ENCODE measurements around the gene S100A13.
"Not testable (repeated sequence)": the region's sequence is repeated elsewhere in the genome, so short reads cannot be mapped to it uniquely, and the experiment has no call there.

The S100A13 gene

DNA sequence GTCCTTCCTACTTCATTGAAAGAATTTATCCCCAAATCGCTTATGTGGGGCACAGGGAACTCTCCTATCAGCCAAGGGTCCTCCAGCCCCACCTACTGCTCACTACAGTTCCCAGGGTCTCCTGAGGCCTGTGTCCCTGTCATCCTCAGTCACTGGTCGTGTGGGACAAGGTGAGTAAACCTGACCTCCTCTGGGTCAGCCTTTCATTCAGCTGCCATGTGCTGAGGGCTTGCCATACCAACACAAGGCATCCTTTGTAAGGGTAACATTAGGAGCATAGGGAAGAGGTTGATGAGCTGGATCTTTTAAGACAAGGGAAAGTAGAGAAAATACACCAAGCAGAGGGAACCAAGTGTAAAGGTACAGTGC, 20.0 kb upstream of the S100A13 start:
- no peak for DNase-seq

DNA sequence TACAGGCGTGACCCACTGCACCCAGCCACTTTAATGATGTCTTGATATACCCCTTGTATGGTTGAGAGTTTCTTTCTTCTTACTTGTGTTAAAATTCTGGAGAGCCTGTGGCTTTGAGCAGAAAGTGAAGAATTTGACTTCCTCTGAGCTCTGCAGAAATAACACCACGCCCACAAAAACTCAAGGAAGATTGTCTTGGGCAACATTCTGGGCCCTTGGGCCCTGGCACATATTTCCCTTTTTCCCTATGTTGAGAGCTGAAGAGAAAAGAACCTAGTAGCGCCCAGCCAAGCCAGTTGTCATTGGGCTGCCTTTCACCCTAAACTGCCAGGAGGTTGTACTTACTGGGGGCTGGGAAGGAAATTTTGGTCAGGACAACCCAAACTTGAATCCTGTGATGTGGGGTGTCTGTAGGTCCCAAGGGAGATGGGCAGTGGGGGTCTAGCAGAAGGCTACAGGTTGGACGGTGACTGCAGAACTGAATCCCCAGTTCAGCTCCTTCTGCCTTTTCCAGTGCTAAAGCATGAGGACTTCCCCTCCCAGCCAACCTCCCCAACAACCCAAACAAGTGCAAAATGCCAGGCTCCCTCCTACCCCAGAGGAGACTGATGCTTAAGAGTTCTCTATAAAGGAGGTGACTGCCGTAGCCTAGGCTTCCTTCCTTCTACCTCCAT, 19.5 kb upstream of the S100A13 start:
- no peak for DNase-seq

DNA sequence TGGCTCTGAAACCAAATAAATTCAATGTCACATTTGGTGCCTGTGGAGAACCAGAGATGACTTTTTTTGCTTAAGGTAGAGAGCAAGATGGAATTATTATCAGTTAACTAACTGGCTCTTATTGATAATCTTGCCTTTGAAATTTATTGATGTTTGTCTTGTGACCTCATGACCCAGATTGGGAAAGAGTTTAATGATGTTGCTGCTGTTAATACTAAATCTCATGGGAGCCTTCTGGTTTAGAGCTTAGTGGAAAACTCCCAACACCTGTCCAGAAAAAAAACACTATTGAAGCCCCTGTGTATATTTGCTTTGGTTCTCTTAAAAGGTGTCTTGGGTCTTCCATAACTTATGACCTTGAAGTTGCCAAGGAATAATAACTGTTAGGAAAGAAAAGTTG, 16.5 kb upstream of the S100A13 start:
- DNase-seq = no peak

DNA sequence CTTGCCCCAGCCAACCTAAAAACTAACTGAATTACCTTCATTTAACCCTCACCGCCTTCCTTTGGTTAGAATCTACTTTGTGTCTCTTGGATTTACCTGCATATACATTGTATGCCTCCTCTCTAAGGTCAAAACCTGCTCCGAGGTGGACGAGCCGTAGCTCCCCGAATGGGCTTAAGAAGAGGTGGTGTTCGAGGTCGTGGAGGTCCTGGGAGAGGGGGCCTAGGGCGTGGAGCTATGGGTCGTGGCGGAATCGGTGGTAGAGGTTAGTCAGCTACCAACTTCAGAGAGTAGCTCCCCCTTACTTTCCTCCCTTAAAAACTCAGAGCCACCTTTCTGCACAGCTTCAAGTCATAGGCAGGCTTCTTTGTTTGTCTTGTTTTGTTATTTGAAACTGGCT, 15.8 kb upstream of the S100A13 start:
- DNase-seq = no peak

DNA sequence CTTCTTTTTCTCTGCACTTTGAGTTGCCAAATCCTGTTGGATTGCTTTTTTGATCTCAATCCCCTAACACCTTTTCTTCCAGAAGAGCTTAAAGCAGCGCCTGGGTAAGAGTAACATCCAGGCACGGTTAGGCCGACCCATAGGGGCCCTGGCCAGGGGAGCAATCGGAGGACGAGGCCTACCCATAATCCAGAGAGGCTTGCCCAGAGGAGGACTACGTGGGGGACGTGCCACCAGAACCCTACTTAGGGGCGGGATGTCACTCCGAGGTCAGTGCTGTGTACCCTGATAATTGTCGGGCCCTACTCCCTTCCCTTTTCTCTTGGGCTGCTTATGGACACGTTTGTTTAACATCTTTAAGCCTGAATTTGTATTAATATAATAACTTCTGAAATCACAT, 14.9 kb upstream of the S100A13 start:
- no peak for DNase-seq

DNA sequence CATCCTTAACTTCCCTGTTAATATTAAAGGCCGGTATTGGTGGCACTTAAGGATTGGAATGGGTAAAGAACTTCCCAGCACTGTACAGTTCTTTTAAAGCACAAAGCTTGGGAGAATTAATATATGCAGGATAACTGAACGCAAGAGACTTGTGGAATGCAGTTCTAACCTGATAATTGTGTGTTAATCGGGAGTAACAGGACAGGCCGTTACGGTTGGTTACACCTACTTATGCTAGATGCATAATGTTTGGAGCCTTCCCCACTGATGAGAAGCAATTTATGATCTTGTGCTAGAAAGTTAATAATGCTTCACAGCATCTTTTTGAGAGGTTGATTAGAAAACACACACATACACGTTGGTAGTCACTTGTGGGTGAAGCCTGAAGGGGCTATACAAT, 13.6 kb upstream of the S100A13 start:
- no peak for DNase-seq

DNA sequence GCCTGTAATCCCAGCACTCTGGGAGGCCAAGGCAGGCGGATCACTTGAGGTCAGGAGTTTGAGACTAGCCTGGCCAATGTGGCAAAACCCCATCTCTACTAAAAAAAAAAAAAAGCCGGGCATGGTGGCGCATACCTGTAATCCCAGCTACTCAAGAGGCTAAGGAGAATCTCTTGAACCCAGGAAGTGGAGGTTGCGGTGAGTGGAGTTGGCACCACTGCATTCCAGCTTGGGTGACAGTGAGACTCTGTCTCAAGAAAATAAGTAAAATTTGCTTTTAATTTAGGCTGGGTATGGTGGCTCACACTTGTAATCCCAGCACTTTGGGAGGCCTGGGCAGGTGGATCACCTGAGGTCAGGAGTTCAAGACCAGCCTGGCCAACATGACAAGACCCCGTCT, 12.9 kb upstream of the S100A13 start:
- DNase-seq = not testable (repeated sequence)

DNA sequence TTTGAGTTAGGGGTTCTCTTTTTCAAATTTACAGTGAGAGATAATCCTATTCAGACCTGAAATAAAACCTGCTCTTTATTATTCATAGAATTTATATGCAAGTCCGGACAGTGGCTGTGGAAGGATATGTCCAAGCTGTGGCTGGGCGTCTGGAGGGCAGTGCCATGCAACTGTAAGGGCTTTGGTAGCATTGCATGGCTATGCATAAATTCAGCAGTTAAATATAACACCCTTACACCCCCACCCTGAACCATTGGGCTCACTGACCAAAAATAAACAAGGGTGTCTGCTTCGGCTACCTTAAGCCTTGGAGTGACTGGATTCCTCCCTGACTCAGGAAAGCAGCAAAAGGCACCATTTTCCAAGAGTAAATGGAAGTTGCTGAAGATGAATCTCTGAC, 12.0 kb upstream of the S100A13 start:
- no peak for DNase-seq

DNA sequence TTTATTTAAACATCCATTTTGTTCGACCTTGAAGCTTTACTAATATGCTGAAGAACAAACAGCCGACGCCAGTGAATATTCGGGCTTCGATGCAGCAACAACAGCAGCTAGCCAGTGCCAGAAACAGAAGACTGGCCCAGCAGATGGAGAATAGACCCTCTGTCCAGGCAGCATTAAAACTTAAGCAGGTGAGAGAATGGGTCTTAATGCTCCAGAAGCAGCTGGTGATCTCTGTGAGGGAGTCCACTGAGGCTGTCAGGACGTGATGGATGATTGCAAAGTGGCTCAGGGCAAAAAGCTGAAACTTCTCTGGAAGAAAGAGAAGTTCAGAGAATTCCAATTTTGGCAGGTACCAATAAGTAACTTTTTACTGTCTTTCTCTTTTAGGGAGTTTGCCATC, 11.0 kb upstream of the S100A13 start:
- no peak for DNase-seq

DNA sequence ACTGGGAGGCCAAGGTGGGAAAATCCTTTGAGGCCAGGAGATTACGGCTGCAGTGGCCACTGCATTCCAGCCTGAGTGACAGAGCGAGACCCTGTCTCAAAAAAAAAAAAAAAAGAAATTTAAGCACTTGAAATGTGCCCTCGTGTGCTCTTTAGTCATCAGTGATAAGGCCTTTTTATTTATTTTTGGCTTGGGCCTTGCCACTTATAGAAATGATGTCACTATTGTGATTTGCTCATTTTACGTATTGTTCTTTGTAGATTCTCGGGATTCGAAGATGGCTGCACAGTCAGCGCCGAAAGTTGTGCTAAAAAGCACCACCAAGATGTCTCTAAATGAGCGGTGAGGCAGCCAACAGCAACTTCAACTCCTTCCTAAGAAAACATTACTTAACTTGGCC, 9.0 kb upstream of the S100A13 start:
- DNase-seq = no peak

DNA sequence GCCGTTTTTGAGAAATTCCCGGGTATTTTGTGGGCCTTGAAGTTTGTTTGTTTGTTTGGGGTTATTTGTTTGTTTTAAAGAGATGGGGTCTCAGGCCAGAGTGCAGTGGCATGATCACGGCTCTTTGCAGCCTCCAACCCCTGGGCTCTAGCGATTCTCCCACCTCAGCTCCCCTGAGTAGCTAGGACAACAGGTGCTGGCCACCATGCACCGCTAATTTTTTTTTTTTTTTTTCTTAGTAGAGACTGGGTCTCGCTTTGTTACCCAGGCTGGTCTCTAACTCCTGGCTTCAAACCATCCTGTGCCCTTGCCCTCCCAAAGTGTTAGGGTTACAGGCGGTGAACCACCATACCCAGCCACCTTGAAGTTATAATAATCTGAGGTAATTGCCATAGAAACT, 8.6 kb upstream of the S100A13 start:
- DNase-seq = no peak

DNA sequence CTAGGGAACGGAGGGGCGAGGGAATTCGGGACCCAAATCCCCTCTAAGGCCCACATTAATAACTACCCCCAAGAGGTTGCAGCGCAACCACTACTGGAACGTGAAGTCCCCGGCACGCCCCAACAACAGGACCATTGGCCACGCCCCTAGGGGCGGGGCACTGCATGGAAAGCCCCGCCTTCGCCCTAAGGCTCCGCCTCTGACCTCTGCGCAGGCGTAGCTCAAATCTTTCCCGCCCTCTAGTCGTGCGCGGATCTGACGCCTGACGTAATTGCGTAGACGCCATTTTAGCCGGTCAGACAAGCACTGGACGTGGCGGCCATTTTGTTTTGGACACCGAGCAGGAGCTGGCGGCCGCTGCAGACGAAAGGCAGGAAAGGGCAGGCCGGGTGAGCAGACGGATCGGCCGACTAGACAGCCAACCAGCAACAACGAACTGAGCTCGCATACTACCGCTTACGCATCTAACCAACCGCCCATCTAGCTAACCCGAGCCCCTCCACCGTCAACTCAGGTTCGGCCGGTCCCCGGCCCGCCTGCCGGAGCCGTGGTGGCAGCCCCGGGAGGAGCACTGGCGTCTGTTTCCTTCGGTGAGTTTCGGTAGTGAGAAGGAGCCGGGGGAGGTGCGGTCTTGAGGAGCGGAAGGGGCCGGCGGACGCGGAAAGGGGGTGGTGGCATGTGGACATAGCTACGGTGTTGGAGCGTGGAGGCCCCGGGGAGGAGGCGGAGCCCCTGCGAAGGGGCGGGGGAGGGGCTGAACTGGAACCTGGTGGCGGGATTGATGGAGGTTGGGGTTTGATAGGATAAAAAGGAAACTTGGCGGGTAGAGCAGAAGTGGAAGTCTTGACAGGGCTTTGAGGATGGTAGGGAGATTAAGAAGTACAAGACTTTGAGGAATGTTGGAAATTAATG, 6.7 kb upstream of the S100A13 start, which contains the start of gene CHTOP:
Gene CHTOP, plus strand, starts transcription at position 313 of the 912 bp plus-strand sequence. CDS start 2,523 bp downstream, outside the sequence.
- peak; percentile 94 for DNase-seq

DNA sequence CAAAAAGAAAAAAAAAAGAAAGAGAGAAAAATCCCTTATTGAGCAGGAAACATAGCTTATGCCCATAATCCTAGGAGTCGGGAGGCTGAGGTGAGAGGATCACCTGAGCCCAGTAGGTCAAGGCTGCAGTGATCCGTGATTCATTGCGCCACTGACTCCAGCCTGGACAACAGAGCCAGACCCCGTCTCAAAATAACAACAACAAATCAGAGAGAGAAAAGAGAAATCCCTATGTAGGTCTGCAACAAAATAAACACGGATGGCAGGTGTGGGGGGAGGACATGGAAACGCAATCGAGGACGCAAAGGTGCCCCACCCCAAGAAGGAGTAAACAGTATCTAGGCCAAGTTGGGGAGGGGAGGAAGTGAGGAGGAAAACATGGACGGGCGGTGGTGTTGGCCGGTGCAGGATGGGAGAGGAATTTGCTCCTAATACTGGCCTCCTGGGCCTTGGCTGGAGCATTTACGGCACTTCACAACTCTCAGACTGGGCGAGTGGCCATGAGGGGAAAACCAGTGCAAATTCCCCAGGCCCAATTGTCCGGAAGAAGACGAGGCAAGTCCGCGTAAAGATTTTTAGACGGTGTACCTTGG, 6.0 kb upstream of the S100A13 start:
- DNase-seq = no peak

DNA sequence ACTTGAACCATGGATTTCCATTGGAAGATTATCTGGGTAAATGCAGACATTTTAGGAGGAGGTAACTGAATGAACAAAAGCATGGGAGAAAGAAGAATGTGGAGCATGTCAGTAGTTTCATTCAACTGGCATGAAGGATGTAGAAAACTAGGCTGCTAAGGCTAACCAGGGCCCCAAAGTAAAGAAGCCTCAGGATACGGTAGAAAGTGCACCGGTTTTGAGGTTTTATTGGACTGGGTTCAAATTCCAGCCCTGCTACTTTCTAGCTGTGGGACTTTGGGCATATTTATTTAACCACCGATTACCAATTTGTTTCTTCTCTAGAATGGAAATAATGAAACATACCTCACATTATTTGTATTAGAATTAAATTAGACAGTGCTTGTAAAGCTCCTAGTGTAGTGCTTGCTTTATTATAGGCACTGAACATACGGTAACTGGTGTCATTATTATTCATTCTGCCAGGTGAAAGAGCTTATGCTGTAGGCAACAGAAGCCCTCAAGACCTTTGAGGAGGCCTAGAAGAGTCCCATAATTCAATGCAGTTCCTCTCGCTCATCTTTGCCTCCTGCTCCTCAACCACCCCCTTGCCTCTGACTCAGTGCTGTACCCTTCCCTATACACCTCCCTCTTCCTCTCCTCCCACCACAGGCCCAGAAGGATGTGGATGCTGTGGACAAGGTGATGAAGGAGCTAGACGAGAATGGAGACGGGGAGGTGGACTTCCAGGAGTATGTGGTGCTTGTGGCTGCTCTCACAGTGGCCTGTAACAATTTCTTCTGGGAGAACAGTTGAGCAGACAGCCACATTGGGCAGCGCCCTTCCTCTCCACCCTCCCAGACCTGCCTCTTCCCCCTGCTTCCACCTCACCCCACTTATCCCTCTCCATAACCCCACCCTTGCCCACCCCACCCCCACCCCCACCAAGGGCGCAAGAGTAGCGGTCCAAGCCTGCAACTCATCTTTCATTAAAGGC, 4.0 kb upstream of the S100A13 start:
- DNase-seq = no peak

DNA sequence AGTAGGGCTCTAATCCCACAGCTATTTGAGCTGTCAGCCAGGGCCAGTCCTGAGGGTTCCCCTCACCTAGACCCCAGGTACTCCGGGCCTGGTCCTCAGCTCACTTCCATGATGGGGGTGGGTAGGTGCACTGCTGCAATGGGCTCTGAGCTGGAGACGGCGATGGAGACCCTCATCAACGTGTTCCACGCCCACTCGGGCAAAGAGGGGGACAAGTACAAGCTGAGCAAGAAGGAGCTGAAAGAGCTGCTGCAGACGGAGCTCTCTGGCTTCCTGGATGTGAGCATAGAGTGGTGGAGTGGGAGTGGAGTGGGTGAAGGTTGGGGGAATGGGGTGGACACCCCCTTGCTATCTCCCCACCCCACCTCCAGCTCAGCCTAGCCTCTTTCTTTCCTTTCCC, 3.1 kb upstream of the S100A13 start:
- DNase-seq = no peak

DNA sequence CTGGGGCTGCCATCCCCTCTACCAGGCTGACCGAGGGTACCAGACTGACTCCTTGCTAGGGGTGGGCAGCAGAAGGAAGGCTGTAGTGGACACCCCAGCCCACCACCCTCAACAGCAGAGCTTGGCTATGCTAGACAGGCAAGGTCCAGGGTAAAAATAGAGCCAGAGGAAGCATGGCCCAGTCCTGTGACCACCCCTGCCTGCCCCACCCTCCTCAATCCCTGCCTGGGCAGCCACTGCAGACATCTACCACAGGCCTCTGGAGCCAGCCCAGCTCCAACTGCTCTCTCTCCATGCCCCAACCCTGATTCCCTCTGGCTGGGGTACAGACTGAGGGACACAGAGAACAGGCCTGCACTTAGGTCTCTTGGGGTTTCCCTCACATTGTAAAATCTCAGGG, 2.7 kb upstream of the S100A13 start:
- DNase-seq = no peak

DNA sequence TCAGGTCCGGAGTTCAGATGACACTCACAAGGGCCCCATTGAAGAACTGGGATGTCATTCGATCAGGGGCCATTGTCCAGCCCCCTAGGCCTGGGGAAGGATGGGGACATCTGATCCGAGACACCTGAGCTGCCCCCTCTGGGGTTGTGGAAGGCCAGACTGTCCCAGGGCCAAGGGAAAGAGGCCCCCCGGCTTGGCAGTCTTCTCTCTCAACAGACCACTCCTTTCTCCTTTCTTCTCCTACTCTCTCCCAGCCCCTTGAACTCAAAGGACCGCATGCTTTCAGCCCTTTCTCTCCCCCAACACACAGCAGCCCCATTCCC, 2.0 kb upstream of the S100A13 start:
- DNase-seq = no peak

DNA sequence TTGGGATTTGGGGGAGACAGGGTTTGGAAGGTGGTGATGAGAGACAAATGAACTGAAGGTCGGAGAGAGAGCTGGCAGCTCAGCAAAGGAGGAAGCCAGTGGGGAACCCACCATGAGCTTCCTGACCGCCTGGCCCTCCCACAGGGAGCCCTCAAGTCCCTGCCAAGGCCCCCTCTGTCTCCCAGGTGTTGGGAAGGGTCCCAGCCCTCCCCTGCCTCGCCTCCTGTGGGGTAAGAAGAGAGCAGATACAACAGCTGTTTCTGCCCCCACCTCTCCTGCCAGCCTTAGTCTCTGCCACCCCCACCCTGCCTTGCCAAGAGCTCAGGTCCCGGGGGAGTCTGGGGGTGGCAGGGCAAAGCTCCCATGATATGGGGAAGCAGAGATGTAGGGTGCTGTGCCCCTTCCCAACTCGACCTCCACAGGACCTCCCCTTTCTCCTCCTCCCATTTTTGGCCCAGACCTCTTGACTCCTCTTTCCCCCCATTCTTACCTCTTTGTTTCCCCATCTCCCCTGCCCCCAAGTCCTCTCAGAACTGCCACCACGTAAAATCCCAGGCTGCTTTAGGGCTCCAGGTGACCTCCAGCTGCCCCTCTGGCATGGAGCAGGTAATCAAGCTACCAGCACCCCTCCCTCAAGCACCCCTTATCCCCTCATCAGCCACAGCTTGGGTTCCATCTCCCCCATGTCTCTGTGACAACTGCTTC, 1.5 kb upstream of the S100A13 start:
- DNase-seq = no peak

DNA sequence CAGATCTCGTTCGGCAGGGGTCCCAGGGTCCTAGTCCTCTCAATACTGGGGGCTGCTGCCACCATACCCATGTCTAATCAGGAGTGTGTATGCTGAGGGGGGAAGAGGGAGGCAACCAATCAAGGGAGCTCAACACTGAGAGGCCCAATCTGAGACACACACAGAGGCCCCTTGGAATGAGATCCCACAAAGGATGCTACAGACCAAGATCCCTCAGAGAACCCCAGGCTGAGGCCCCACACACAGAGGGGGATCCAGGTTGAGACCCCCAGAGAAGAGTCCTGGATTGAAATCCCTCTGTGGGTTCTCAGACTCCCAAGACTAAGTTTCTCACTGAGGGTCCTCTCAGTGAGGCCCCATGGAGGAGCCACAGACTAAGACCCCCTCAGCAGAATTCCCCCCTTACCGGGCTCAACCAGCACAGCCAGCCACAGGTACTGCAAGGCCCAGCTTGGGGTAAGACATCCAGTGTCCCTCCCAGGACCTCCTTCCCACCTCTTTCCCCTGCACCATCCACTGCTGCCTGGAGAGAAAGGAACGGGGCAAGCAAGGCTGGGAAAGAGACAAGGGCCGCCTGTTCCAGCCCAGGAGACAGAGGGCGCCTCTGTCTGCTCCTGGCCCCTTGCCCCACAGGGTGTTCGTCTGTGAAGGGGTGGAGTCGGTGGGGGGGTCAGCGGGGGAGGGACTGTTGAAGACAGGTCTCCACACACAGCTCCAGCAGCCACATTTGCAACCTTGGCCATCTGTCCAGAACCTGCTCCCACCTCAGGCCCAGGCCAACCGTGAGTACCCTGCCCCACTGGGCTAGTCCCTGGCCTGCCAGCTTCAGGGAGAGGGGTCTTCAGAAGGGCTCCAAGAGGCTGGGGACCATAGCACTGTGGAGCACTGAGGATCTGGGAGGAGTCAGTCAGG, 666 bp upstream of the S100A13 start, which contains the start of gene S100A1:
Gene S100A1, plus strand, starts transcription at position 720 of the 912 bp plus-strand sequence. CDS start 2,088 bp downstream, outside the sequence.
- no peak for DNase-seq

DNA sequence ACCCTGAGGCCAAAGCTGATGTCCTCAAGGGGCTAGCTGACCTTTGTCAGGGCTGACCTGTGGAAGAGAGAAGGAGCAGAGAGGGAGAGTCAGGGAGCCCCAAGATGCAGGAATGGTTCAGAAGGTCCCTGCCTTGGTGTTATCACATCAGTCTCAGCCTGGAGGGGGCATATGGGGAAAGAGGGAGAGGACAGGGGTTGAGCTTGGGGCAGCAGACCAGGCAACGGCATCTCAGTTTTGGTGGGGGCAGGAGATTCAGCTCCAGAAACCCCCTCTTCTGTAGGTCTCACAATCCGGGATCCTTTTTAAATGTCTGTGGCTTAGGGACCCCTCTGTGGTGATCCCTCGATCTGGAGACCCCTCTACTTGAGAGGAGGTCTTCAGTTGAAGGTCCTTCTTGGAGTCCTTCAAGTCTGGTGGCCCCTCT, 815 bp downstream of the S100A13 start:
- no peak for DNase-seq
